ENCODE data around the gene FOXO6. TPM values are rescaled to one million over a fixed set of nuclear protein-coding genes. Genes with fewer than 3 reads are reported as not detected.
"Not testable (repeated sequence)": the region's sequence is repeated elsewhere in the genome, so short reads cannot be mapped to it uniquely, and the experiment has no call there.

The FOXO6 gene
- total and polyA plus RNA-seq, 7 donors, result 0.42 to 8.6 (median 0.88) TPM

- H3K27ac ChIP-seq, result no peak overlapping the region
- WGBS, 3 donors, result 65 to 79% (median 71%) methylated on average over 1 of the region's 1 CpG
- TF ChIP-seq CTCF (IDR thresholded peaks at IDR 0.05), result no peak
- no peaks in the 10 kb centered on the region for H3K36me3 ChIP-seq (ENCODE audit: insufficient read depth in 1 of 2, low read depth in 1 of 2)
- H3K4me3 ChIP-seq, result no peak overlapping the region
- H3K9me3 ChIP-seq, result no peaks in the 10 kb centered on the region
- DNase-seq (no peak), ATAC-seq (no peak)
- H3K27me3 ChIP-seq (ENCODE audit: insufficient read depth in 3 of 3, low read length in 2 of 3), result no peaks in the 10 kb centered on the region
- H3K4me1 ChIP-seq, result no peaks in the 10 kb centered on the region
- intact Hi-C loops (cut with DNase I), result no loop called here
Observed at GRCh38 chr1:41331546-41331917, 29.7 kb upstream of the FOXO6 start.

DNA sequence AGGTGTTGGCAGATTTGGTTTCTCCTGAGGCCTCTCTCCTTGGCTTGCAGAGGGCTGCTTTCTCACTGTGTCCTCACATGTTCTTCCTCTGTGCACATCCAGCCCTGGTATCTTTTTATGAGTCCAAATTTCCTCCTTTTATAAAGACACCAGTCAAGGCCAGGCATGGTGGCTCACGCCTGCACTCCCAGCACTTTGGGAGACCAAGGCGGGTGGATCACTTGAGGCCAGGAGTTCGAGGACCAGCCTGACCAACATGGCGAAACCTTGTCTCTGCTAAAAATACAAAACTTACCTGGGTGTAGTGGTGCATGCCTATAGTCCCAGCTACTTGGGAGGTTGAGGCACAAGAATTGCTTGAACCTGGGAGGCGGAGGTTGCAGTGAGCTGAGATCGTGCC lies 29.1 kb upstream of the FOXO6 start:
- H3K36me3 ChIP-seq (ENCODE audit: insufficient read depth in 1 of 2, low read depth in 1 of 2); intact Hi-C loops (cut with DNase I); H3K27me3 ChIP-seq (ENCODE audit: insufficient read depth in 3 of 3, low read length in 2 of 3); ATAC-seq; H3K4me1 ChIP-seq; H3K9me3 ChIP-seq; H3K4me3 ChIP-seq; DNase-seq; H3K27ac ChIP-seq: not testable (repeated sequence)
- 96 to 100% (median 98%) methylated on average over 6 of the region's 6 CpGs for WGBS, 3 donors

DNA sequence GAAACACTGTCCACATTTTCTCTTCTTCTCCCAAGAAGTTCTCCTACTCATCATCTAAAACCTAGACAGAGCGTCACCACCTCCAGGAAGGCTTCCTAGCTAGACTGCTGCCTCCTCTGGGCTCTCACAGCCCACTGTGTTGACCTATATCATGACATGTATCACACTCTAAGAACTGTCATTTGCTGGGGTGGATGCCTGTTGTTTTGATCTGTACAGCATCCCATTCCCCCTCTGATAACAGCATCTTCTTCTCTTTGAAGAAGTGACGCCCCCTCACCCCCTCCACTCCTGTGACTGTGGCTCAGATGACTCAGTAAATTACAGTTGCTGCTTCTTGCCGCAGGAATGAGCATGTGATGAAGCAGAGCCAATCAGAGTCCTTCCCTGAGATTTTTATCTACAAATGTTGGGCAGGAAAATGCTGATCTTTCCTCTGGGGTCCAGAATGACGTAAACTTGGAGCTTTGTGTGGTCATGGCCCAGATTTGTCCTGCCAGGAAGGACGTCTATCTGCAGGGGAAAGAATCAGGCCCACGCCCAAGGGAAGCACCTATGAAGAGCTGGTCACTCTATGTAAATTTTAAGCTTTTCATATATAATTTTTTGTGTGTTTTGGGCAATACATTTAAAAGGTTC lies 28.0 kb upstream of the FOXO6 start:
- no peak for TF ChIP-seq CTCF (IDR thresholded peaks at IDR 0.05)
- Histone ChIP-seq H3K27me3 (ENCODE audit: insufficient read depth in 3 of 3, low read length in 2 of 3) (no peaks in the 10 kb centered on the region), H3K4me1 (no peaks in the 10 kb centered on the region), H3K4me3 (no peak overlapping the region), H3K9me3 (no peaks in the 10 kb centered on the region), H3K36me3 (ENCODE audit: insufficient read depth in 1 of 2, low read depth in 1 of 2) (no peaks in the 10 kb centered on the region), H3K27ac (no peak overlapping the region)
- 58 to 63% (median 62%) methylated on average over 6 of the region's 6 CpGs for WGBS, 3 donors
- intact Hi-C loops (cut with DNase I), result no loop called here
- DNase-seq (no peak), ATAC-seq (no peak)

GRCh38 chr1:41338820-41339219 lies 22.4 kb upstream of the FOXO6 start:
- TF ChIP-seq CTCF (IDR thresholded peaks at IDR 0.05), result no peak
- ATAC-seq, result no peak
- no peak overlapping the region for H3K27ac ChIP-seq
- no peak overlapping the region for H3K4me3 ChIP-seq
- no peaks in the 10 kb centered on the region for H3K36me3 ChIP-seq (ENCODE audit: insufficient read depth in 1 of 2, low read depth in 1 of 2)
- H3K9me3 ChIP-seq, result no peaks in the 10 kb centered on the region
- DNase-seq, result no peak
- intact Hi-C loops (cut with DNase I), result no loop called here
- no peaks in the 10 kb centered on the region for H3K27me3 ChIP-seq (ENCODE audit: insufficient read depth in 3 of 3, low read length in 2 of 3)
- WGBS, 3 donors, result 94 to 97% (median 94%) methylated on average over 1 of the region's 1 CpG
- peaks cover 27% of the 10 kb centered on the region for H3K4me1 ChIP-seq

DNA sequence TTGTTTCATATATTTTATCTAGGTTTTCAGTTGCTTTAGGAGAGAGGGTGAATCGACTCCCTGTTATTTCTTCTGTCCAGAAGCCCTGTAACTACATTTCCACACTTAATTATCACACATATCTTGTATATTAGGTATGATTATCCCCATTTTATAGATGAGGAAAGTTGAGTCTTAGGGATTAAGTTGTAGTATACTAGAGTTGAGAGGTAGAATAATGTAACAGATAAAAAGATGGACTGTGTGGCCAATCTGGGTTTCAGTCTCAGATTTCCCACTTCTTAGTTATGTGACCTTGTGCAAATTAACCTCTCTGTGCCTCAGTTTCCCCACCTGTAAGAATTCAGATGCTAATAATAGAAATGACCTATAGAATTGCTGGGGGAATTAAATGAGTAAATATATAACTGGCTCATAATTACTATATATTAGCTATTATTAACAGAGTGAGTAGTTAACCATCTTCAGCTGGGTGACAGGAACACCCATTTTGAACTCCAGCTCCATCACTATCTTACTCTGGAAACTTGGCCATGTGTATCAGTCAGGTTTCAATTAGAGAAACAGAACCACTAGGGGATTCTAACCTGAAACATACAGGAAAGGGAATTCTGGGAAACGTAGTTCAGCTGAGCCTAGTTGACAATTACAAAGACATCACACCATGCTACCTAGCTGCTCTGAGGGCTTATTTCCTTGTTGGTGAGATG lies 20.4 kb upstream of the FOXO6 start:
- ATAC-seq (no peak), DNase-seq (no peak)
- 69 to 84% (median 72%) methylated on average over 2 of the region's 2 CpGs for WGBS, 3 donors
- H3K36me3 ChIP-seq (ENCODE audit: insufficient read depth in 1 of 2, low read depth in 1 of 2), result no peaks in the 10 kb centered on the region
- H3K4me1 ChIP-seq, result peaks cover 42% of the 10 kb centered on the region
- no peak for TF ChIP-seq CTCF (IDR thresholded peaks at IDR 0.05)
- intact Hi-C loops (cut with DNase I), result loop anchor here in 1 of 2 donors (5.0 kb wide), 1 partner anchor 76 kb away; no protein-coding TSS in a partner anchor
- H3K27me3 ChIP-seq (ENCODE audit: insufficient read depth in 3 of 3, low read length in 2 of 3), result no peaks in the 10 kb centered on the region
- H3K27ac ChIP-seq, result peak overlapping the region; percentile 90
- H3K9me3 ChIP-seq, result no peaks in the 10 kb centered on the region
- no peak overlapping the region for H3K4me3 ChIP-seq
